HEK293 (cell line): ENCODE results near the gene CD47.

Experiments
- FEZF1 ChIP-seq: fragments of 450-650 bp; formaldehyde crosslinking; IDR thresholded peaks from 2 replicates; pipeline ENCODE4 v1.5.1; 2016; ENCODE audit warnings: missing biosample characterization, missing genetic modification characterization
- REST ChIP-seq: fragments of 450-650 bp; formaldehyde crosslinking; IDR thresholded peaks from 2 replicates; pipeline ENCODE4 v1.5.1; 2016; ENCODE audit warnings: missing biosample characterization, missing genetic modification characterization
- YY1 ChIP-seq: fragments of 450-650 bp; formaldehyde crosslinking; IDR thresholded peaks from 2 replicates; pipeline ENCODE4 v1.5.1; 2018; ENCODE audit warnings: missing biosample characterization, missing genetic modification characterization

- no peak for TF ChIP-seq REST (tag by site-specific recombination)
- no peak for TF ChIP-seq FEZF1 (tag by site-specific recombination)
- no peak for TF ChIP-seq YY1 (tag by site-specific recombination)
Measured at GRCh38 chr3:108022256-108023150, 68.3 kb downstream of the CD47 start.
